ENCODE data around the gene PHACTR1.

- TF ChIP-seq CTCF (IDR thresholded peaks at IDR 0.05): no peak
- no peak for TF ChIP-seq POLR2A (IDR thresholded peaks at IDR 0.05)
Measured at GRCh38 chr6:13013681-13014503, 297.3 kb downstream of the PHACTR1 start.
